ENCODE measurements around the gene COQ8A. TPM values are rescaled to one million over a fixed set of nuclear protein-coding genes. Genes with fewer than 3 reads are reported as not detected.
"Not testable (repeated sequence)": the region's sequence is repeated elsewhere in the genome, so short reads cannot be mapped to it uniquely, and the experiment has no call there.

Gene COQ8A
- total and polyA plus RNA-seq, 8 donors = 26.4 to 384 (median 65.2) TPM

GRCh38 chr1:226954337-226954736 lies 14.2 kb downstream of the COQ8A start:
- no peaks in the 10 kb centered on the region for H3K27me3 ChIP-seq
- H3K9me3 ChIP-seq = no peaks in the 10 kb centered on the region
- no peak overlapping the region for H3K27ac ChIP-seq
- TF ChIP-seq CTCF (IDR thresholded peaks at IDR 0.05) (no peak), POLR2A (IDR thresholded peaks at IDR 0.05) (no peak)
- intact Hi-C loops (cut with DNase I; ENCODE audit: low total_unique reads) = no loop called here
- peaks cover 0 to 7% (median 4%) of the 10 kb centered on the region in 4 donors for H3K36me3 ChIP-seq
- no peak overlapping the region for H3K4me3 ChIP-seq
- H3K4me1 ChIP-seq = peaks cover 0 to 61% (median 48%) of the 10 kb centered on the region in 4 donors
- WGBS, 5 donors = 71 to 87% (median 75%) methylated on average over 6 of the region's 6 CpGs
- no peak for DNase-seq

- no peak for TF ChIP-seq CTCF (IDR thresholded peaks at IDR 0.05)
- TF ChIP-seq POLR2AphosphoS5 (IDR thresholded peaks at IDR 0.05) = no peak
- no peak for TF ChIP-seq POLR2A (IDR thresholded peaks at IDR 0.05)
- no peak for TF ChIP-seq EP300 (IDR thresholded peaks at IDR 0.05)
- Histone ChIP-seq H3K4me3 (no peak overlapping the region), H3K27ac (no peak overlapping the region), H3K4me1 (peaks cover 0 to 65% (median 49%) of the 10 kb centered on the region in 4 donors), H3K36me3 (peaks cover 0 to 7% (median under 1%) of the 10 kb centered on the region in 4 donors), H3K27me3 (no peaks in the 10 kb centered on the region), H3K9me3 (no peaks in the 10 kb centered on the region)
- intact Hi-C loops (cut with DNase I; ENCODE audit: low total_unique reads) = no loop called here
- DNase-seq = no peak
- whole genome bisulfite sequencing, 5 donors = 88 to 96% (median 91%) methylated on average over 4 of the region's 4 CpGs
Measured at GRCh38 chr1:226954777-226955176, 14.7 kb downstream of the COQ8A start.

- 83 to 100% (median 97%) methylated on average over 2 of the region's 2 CpGs for WGBS, 5 donors
- H3K27ac ChIP-seq; intact Hi-C loops (cut with DNase I; ENCODE audit: low total_unique reads): not testable (repeated sequence)
Measured at GRCh38 chr1:226955857-226956256, 15.8 kb downstream of the COQ8A start.

GRCh38 chr1:226956942-226957713 lies 17.0 kb downstream of the COQ8A start:
- Histone ChIP-seq H3K36me3 (peaks cover 0 to 14% (median 12%) of the 10 kb centered on the region in 4 donors), H3K4me1 (peaks cover 0 to 51% (median 30%) of the 10 kb centered on the region in 4 donors), H3K9me3 (no peaks in the 10 kb centered on the region), H3K27me3 (no peaks in the 10 kb centered on the region), H3K27ac (no peak overlapping the region), H3K4me3 (no peak overlapping the region)
- TF ChIP-seq POLR2A (IDR thresholded peaks at IDR 0.05) (no peak), EP300 (IDR thresholded peaks at IDR 0.05) (no peak), CTCF (IDR thresholded peaks at IDR 0.05) (no peak), POLR2AphosphoS5 (IDR thresholded peaks at IDR 0.05) (no peak)
- DNase-seq = no peak
- intact Hi-C loops (cut with DNase I; ENCODE audit: low total_unique reads) = no loop called here
- 86 to 93% (median 89%) methylated on average over 6 of the region's 6 CpGs for WGBS, 5 donors

More at GRCh38 chr1:226955857-226956256, 15.8 kb downstream of the COQ8A start:
- not testable (repeated sequence) for H3K4me3 ChIP-seq, H3K27me3 ChIP-seq, H3K36me3 ChIP-seq, H3K9me3 ChIP-seq, DNase-seq
- peaks cover 0 to 60% (median 43%) of the 10 kb centered on the region in 4 donors for H3K4me1 ChIP-seq

- 81 to 89% (median 82%) methylated on average over 11 of the region's 11 CpGs for WGBS, 5 donors
- H3K9me3 ChIP-seq = no peaks in the 10 kb centered on the region
- TF ChIP-seq POLR2A (IDR thresholded peaks at IDR 0.05) = no peak
- no peak for TF ChIP-seq POLR2AphosphoS5 (IDR thresholded peaks at IDR 0.05)
- no peak for TF ChIP-seq CTCF (IDR thresholded peaks at IDR 0.05)
- no peak for TF ChIP-seq EP300 (IDR thresholded peaks at IDR 0.05)
- no peaks in the 10 kb centered on the region for H3K27me3 ChIP-seq
- intact Hi-C loops (cut with DNase I; ENCODE audit: low total_unique reads) = no loop called here
- H3K36me3 ChIP-seq = peaks cover 0 to 20% (median 18%) of the 10 kb centered on the region in 4 donors
- DNase-seq = no peak
- H3K27ac ChIP-seq = no peak overlapping the region
- H3K4me1 ChIP-seq = peaks cover 0 to 45% (median 28%) of the 10 kb centered on the region in 4 donors
- no peak overlapping the region for H3K4me3 ChIP-seq
Measured at GRCh38 chr1:226957714-226958113, 17.6 kb downstream of the COQ8A start.

Measured in stomach (tissue), 9 donors.